Measurements from ENCODE around the gene RBM10. TPM values are rescaled to one million over a fixed set of nuclear protein-coding genes. Genes with fewer than 3 reads are reported as not detected.

The RBM10 gene
- polyA plus RNA-seq, 1 experiment: 30.9 TPM

GRCh38 chrX:47235691-47236103 lies 90.7 kb downstream of the RBM10 start:
- no peak overlapping the region for H3K4me3 ChIP-seq (ENCODE audit: low read depth, low read length)
- POLR2A ChIA-PET: no interaction called here
- DNase-seq (ENCODE audit: low read depth): no peak
- H3K27me3 ChIP-seq (ENCODE audit: control insufficient read depth, insufficient read depth, low read length): no peaks in the 10 kb centered on the region
- no peak for TF ChIP-seq CTCF (IDR thresholded peaks at IDR 0.05; ENCODE audit: insufficient read depth, low read depth, low read length)
- H3K36me3 ChIP-seq (ENCODE audit: control insufficient read depth, insufficient read depth, low read length): peaks cover 4% of the 10 kb centered on the region
- CTCF ChIA-PET: interaction anchor here (0.8 kb wide), 1 partner anchor 76 kb away, joined by 3 read pairs; no protein-coding TSS in a partner anchor

Small RNA genes lying within 50 kb of the gene (small RNA-seq; reads per million reads assigned to genes)
- not detected for gene RNU12-2P (ENCODE audit: insufficient read length, low read depth, low replicate concordance)

Other genes starting within 250 kb of the RBM10 start
- gene JADE3, start 232.8 kb upstream of the RBM10 start, polyA plus RNA-seq (2011; rRNA removed): 5.6 and 6.9 TPM in 2 replicates
- gene RGN, start 66.8 kb upstream of the RBM10 start, polyA plus RNA-seq (2011; rRNA removed): 0.82 and 0.98 TPM in 2 replicates
- gene NDUFB11, start 519 bp upstream of the RBM10 start, polyA plus RNA-seq (2011; rRNA removed): 46.8 and 57.1 TPM in 2 replicates
- gene UBA1, start 48.6 kb downstream of the RBM10 start, polyA plus RNA-seq (2011; rRNA removed): 185 and 296 TPM in 2 replicates
- gene CDK16, start 73.5 kb downstream of the RBM10 start, polyA plus RNA-seq (2011; rRNA removed): 109 and 167 TPM in 2 replicates
- gene USP11, start 87.8 kb downstream of the RBM10 start, polyA plus RNA-seq (2011; rRNA removed): 21.7 and 39.9 TPM in 2 replicates
- 0.02 TPM in 1 of 2 replicates, not detected in the other for gene ZNF157, start 225.4 kb downstream of the RBM10 start, polyA plus RNA-seq (2011; rRNA removed)

Measured in BJ (cell line).